ENCODE results near the gene PRKAG2.

DNA sequence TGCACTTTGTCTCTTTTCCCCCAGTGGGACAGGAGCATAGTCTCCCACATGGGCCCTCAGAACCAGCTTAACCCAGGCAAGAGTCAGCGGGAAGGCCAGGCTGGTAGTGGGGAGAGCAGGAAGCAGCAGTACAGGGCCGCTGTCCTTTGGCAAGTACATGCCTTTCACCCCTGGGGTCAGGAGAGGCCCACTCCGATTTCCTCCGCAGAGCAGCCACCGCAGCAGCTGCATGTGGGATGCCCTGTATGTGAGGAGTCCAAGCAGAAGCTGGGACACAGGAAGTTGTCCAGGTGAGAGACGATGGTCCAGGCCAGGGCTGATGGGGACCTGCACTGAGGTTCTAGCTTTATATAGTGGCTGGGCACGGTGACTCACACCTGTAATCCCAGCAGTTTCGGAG is 42.7 kb upstream of the PRKAG2 start:
- TF ChIP-seq, protein P1, sequence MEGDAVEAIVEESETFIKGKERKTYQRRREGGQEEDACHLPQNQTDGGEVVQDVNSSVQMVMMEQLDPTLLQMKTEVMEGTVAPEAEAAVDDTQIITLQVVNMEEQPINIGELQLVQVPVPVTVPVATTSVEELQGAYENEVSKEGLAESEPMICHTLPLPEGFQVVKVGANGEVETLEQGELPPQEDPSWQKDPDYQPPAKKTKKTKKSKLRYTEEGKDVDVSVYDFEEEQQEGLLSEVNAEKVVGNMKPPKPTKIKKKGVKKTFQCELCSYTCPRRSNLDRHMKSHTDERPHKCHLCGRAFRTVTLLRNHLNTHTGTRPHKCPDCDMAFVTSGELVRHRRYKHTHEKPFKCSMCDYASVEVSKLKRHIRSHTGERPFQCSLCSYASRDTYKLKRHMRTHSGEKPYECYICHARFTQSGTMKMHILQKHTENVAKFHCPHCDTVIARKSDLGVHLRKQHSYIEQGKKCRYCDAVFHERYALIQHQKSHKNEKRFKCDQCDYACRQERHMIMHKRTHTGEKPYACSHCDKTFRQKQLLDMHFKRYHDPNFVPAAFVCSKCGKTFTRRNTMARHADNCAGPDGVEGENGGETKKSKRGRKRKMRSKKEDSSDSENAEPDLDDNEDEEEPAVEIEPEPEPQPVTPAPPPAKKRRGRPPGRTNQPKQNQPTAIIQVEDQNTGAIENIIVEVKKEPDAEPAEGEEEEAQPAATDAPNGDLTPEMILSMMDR (IDR thresholded peaks at IDR 0.05): no peak
- no peak for TF ChIP-seq POLR2A (IDR thresholded peaks at IDR 0.05)
